ENCODE data around the gene DNM3.
A peak's percentile ranks its signal among the peaks of the same experiment; 100 is the strongest.

Gene DNM3

GRCh38 chr1:172252321-172252720 is 411.0 kb downstream of the DNM3 start:
- Histone ChIP-seq H3K79me2 (ENCODE audit: low read length) (no peaks in the 10 kb centered on the region), H3K4me1 (ENCODE audit: low read length) (peaks cover 18% of the 10 kb centered on the region), H3K9ac (ENCODE audit: low read length) (no peak overlapping the region), H3K4me2 (ENCODE audit: low read depth, low read length) (no peak overlapping the region), H3K36me3 (replicated peaks; ENCODE audit: insufficient read depth, low read length) (no peaks in the 10 kb centered on the region), H3K27me3 (replicated peaks; ENCODE audit: insufficient read depth, low read length) (no peaks in the 10 kb centered on the region), H3K9me2 (replicated peaks; ENCODE audit: insufficient read depth, low read length) (no peaks in the 10 kb centered on the region), H4K20me1 (ENCODE audit: insufficient read depth, low read length) (no peaks in the 10 kb centered on the region), H3F3A (ENCODE audit: insufficient read depth, low read length) (peaks cover 8% of the 10 kb centered on the region; the same call in 1 of the 2 replicates), H3K27ac (ENCODE audit: low read length) (no peak overlapping the region), H3K9me3 (replicated peaks; ENCODE audit: insufficient read depth, low read length) (no peaks in the 10 kb centered on the region), H2AFZ (ENCODE audit: low read length) (no peak overlapping the region), H3K4me3 (ENCODE audit: low read length) (no peak overlapping the region)
- TF ChIP-seq EZH2 (optimal IDR thresholded peaks at IDR 0.05; ENCODE audit: low read depth, low read length), result no peak
- no peak for TF ChIP-seq EZH2phosphoT487 (IDR thresholded peaks at IDR 0.05; ENCODE audit: low read length)
- TF ChIP-seq CTCF (IDR thresholded peaks at IDR 0.05; ENCODE audit: low read length), result no peak
- DNase-seq, result no peak

GRCh38 chr1:172252958-172253357 is 411.7 kb downstream of the DNM3 start:
- Histone ChIP-seq H3K9me2 (replicated peaks; ENCODE audit: insufficient read depth, low read length) (no peaks in the 10 kb centered on the region), H3K79me2 (ENCODE audit: low read length) (no peaks in the 10 kb centered on the region), H3K4me2 (ENCODE audit: low read depth, low read length) (no peak overlapping the region), H3K9ac (ENCODE audit: low read length) (no peak overlapping the region), H3K27me3 (replicated peaks; ENCODE audit: insufficient read depth, low read length) (no peaks in the 10 kb centered on the region), H3F3A (ENCODE audit: insufficient read depth, low read length) (peaks cover 8% of the 10 kb centered on the region; the same call in 1 of the 2 replicates), H4K20me1 (ENCODE audit: insufficient read depth, low read length) (no peaks in the 10 kb centered on the region), H3K4me3 (ENCODE audit: low read length) (no peak overlapping the region), H3K27ac (ENCODE audit: low read length) (no peak overlapping the region), H3K4me1 (ENCODE audit: low read length) (peaks cover 18% of the 10 kb centered on the region), H2AFZ (ENCODE audit: low read length) (no peak overlapping the region), H3K36me3 (replicated peaks; ENCODE audit: insufficient read depth, low read length) (no peaks in the 10 kb centered on the region), H3K9me3 (replicated peaks; ENCODE audit: insufficient read depth, low read length) (no peaks in the 10 kb centered on the region)
- TF ChIP-seq CTCF (IDR thresholded peaks at IDR 0.05; ENCODE audit: low read length) (no peak), EZH2phosphoT487 (IDR thresholded peaks at IDR 0.05; ENCODE audit: low read length) (no peak)
- no peak for DNase-seq

GRCh38 chr1:172254521-172255222 is 413.4 kb downstream of the DNM3 start:
- Histone ChIP-seq H3K4me2 (ENCODE audit: low read depth, low read length) (peak overlapping the region; percentile 5; the same call in 1 of the 2 replicates), H3K4me3 (ENCODE audit: low read length) (no peak overlapping the region), H3K27me3 (replicated peaks; ENCODE audit: insufficient read depth, low read length) (no peaks in the 10 kb centered on the region), H3K9me2 (replicated peaks; ENCODE audit: insufficient read depth, low read length) (no peaks in the 10 kb centered on the region), H2AFZ (ENCODE audit: low read length) (peak overlapping the region; percentile 4; the same call in 1 of the 2 replicates), H3K9ac (ENCODE audit: low read length) (no peak overlapping the region), H3K36me3 (replicated peaks; ENCODE audit: insufficient read depth, low read length) (no peaks in the 10 kb centered on the region), H3F3A (ENCODE audit: insufficient read depth, low read length) (peaks cover 8% of the 10 kb centered on the region; the same call in 1 of the 2 replicates), H4K20me1 (ENCODE audit: insufficient read depth, low read length) (no peaks in the 10 kb centered on the region), H3K27ac (ENCODE audit: low read length) (peak overlapping the region; percentile 2; the same call in 1 of the 2 replicates), H3K4me1 (ENCODE audit: low read length) (peaks cover 18% of the 10 kb centered on the region), H3K79me2 (ENCODE audit: low read length) (no peaks in the 10 kb centered on the region), H3K9me3 (replicated peaks; ENCODE audit: insufficient read depth, low read length) (no peaks in the 10 kb centered on the region)
- DNase-seq, result peak; percentile 37
- TF ChIP-seq EZH2 (optimal IDR thresholded peaks at IDR 0.05; ENCODE audit: low read depth, low read length), result no peak
- no peak for TF ChIP-seq CTCF (IDR thresholded peaks at IDR 0.05; ENCODE audit: low read length)
- TF ChIP-seq EZH2phosphoT487 (IDR thresholded peaks at IDR 0.05; ENCODE audit: low read length), result no peak
